HG03196 (cell line): ENCODE data around the gene KRTAP10-7.
"Not testable (repeated sequence)": the region's sequence is repeated elsewhere in the genome, so short reads cannot be mapped to it uniquely, and the experiment has no call there.

Experiments
- ATAC-seq: cut with Tn5 transposase; IDR thresholded peaks from one replicate; pipeline ENCODE4 v1.9.1; 2021; ENCODE audit not compliant: unreplicated experiment

The KRTAP10-7 gene

GRCh38 chr21:44610157-44610843, 9.9 kb downstream of the KRTAP10-7 start:
- not testable (repeated sequence) for ATAC-seq

- ATAC-seq: no peak
These were observed 11.2 kb downstream of the KRTAP10-7 start for GRCh38 chr21:44611551-44611950.

- no peak for ATAC-seq
These were observed 11.7 kb downstream of the KRTAP10-7 start, which contains the start of gene KRTAP10-8 for GRCh38 chr21:44612029-44612486. Gene KRTAP10-8 (plus strand): TSS chr21:44612079. CDS start chr21:44612101, 22 bp downstream.

GRCh38 chr21:44612669-44613229, 12.4 kb downstream of the KRTAP10-7 start:
- ATAC-seq: no peak

DNA sequence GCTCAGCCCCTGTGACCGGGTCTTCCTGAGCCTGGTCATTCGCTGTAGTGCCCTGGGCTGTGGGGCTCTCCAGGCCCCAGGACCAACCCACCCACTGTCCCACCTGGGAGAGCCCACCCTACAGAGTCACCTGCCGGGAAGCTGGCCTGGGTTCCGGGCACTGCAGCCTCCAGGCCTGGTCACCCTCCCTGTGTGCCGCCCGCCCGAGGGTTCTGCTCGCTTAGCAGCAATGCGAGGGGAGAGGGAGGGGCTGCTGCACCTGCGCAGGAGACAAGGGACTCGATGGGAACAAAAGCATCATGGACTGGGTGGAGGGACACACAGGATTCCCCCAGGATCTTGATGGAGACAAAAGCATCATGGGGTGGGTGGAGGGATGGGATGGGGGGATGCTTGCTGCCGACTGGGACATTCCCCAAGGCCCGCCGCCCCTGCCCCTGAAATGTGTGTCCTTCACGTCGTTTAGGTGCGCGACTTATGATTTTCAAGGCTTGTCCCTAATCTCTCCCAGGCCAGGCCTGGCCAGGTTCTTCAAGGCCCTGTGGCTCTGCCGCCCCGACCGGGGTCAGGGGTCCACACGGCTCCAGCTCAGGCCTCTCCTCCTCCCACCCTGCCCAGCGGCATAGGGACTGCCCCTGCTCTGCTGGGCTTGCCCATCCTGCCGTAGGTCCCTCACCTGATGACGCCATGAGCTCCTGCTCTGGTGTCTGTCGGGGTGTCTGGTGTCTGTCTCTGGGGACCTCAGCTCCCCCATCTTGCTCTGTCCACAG, 13.2 kb downstream of the KRTAP10-7 start:
- no peak for ATAC-seq

DNA sequence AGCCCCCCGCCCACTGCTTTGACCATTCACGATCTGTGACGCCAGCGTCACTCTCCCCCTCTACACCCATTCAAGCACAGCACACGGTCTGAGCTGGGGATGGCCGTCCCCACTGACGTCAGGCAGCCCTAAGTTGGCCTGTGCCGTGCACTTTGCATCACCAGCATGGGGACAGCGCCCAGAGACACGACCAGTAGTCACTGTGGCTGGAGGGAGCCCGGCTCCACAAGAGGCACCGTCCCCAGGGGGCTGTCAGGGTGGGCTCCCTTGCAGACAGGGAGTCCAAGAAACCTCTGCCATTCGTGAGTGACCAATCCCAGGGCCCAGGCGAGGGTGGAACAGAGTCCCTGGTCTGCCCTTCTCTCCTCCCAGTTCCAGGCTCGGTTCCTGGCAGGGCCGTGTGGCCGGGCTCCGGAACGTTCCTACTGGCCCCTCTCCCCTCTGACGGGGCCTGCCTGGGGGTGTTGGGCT, 13.8 kb downstream of the KRTAP10-7 start:
- ATAC-seq: no peak

GRCh38 chr21:44614961-44615391, 14.6 kb downstream of the KRTAP10-7 start:
- no peak for ATAC-seq

DNA sequence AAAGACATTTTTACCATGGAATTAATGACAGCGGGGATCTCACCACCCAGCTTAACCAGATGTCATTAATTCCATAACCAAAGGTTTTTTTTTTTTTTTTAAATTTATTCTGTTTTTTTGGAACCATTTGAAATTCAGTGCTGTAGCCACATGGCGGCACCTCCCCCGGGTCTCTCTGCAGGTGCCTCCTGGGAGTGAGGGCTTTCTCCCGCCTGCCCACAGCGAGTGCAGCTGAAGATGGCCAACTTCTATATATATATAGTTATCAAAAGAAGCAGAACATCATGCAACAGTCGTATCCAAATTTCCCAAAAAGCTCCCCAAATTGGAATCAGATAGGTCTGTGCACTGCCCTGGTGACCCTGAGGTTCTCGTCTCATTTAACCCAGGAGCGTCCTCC, 15.1 kb downstream of the KRTAP10-7 start:
- no peak for ATAC-seq

DNA sequence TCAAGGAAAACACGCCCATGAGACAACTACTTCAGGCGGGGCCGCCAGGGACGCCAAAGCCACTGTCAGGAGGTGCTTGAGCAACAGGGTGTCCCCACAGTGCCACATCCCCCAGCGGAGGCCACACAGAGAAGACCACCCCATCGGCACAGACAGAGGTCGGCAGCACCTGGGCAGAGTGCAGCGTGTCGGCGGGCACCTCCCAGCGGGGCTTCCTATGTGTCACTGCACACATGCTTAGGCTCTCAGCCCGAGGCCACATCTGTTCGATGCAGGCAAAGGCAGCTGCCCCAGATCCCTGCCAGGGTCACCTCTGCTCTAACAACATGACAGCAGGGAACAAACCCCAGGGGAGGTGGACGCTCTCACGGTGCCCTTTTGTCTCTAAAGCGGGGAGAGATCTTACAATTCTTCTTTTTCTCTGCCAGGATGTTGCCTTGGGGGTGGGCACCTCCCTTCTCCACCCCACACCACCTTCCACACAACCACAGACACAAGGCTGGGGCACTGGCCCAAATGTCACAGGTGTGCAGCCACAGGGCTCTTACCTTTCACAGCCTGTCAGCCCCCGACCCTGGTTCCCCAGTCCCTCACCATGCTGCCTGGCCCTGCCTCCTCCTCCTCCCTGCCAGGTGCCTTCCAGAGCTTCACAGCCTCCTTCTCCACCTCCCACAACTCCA, 15.7 kb downstream of the KRTAP10-7 start:
- ATAC-seq: no peak

- ATAC-seq: no peak
These were observed 16.2 kb downstream of the KRTAP10-7 start for GRCh38 chr21:44616591-44616926.

DNA sequence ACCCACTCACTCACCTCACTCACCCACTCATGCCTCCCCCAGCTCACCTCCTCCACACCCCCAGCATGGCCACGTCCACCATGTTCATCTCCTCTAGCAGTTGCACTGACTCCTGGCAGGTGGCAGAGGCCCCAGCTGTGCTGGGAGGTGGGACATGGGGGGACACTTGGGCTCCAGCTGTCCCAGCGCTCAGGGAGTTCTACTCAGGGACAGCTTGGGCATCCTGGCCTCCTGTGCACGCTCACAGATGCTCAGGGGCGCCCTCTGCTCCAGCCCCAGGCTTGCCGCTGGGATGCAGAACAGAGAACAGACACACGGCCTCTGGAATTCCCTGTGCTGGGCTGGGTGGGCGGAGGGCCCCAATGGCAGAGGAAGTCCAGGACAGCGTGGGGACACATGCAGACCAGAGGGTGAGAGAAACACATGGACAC, 16.7 kb downstream of the KRTAP10-7 start:
- no peak for ATAC-seq

GRCh38 chr21:44618504-44618903, 18.1 kb downstream of the KRTAP10-7 start:
- no peak for ATAC-seq

DNA sequence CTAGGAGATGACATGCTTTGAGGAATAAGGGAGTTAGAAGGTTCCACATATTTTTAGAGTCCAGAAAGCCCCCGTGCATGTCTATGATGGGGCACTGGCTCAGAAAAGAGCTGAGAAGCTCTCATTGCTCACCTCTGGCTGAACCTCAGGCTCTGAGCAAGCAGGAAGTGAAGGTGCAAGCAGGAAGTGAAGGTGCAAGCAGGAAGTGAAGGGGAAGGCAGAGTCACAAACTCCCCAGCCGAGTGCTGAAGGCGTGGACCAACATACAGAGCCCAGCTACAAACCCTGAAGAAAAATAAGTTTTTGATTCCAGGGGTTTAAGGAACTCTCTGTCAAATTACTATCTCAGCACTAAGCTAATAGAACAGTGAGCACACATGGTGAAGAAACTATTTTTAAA, 18.5 kb downstream of the KRTAP10-7 start:
- ATAC-seq: no peak

- no peak for ATAC-seq
These were observed 19.5 kb downstream of the KRTAP10-7 start for GRCh38 chr21:44619886-44620285.

- no peak for ATAC-seq
These were observed 23.2 kb downstream of the KRTAP10-7 start for GRCh38 chr21:44623575-44623974.

DNA sequence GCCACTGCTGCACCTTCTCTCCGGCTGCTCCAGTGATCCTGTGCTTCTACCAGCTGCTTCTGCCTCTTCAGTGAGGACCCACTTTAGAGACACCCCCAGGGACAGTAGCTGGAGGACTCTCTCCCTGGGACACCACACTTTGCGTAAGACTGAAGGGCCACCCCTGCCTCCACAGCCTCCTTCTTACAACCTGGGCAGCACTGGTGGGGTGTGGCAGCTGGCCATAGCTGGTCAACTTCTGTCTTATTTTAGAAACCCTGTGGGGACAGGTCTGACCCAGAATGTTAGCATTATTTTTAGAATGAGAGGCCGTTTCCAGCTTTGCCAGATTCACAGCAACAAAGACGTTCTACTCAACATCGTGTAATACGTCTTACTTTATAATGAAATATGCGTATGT, 25.4 kb downstream of the KRTAP10-7 start:
- no peak for ATAC-seq

- no peak for ATAC-seq
These were observed 25.9 kb downstream of the KRTAP10-7 start for GRCh38 chr21:44626262-44626661.

DNA sequence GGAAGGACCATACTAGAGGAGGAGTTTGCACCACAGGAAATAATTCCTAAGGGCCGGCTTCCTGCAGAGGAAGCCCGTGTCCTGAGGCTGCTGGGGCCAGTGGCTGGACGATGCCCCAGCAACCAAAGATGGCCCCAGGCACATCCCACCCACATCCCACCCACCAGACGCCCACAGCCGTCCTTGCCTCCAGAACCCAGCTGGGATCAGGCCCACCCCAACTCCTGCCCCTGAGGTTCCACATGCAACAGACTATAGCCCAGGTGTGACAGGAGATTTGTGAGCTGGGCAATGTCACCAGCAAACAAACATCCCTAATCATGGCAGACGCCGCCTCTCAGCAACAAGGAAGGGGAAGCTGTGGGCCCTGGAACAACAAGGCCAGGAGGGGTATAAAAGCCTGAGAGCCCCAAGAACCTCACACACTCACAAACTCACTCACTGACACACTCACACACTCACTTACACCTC, 26.3 kb downstream of the KRTAP10-7 start, which contains the start of gene KRTAP10-9:
Gene KRTAP10-9, plus strand, starts transcription at position 421 of the 471 bp plus-strand sequence. CDS start 79 bp downstream, outside the sequence.
- ATAC-seq: no peak

GRCh38 chr21:44627181-44627822, 26.9 kb downstream of the KRTAP10-7 start:
- ATAC-seq: not testable (repeated sequence)

GRCh38 chr21:44627831-44628233, 27.4 kb downstream of the KRTAP10-7 start:
- ATAC-seq: not testable (repeated sequence)
